ENCODE data around the gene RASGEF1C. TPM values are rescaled to one million over a fixed set of nuclear protein-coding genes. Genes with fewer than 3 reads are reported as not detected.
A peak's percentile ranks its signal among the peaks of the same experiment; 100 is the strongest.

RASGEF1C gene
- total and polyA plus RNA-seq, 10 of the 15 experiments (the other 5 are each of a cell fraction or from before 2014, with no cell fraction given): not detected

GRCh38 chr5:180090769-180091546 is 118.1 kb downstream of the RASGEF1C start:
- SMC1A ChIA-PET (ENCODE audit: uncharacterized antibody, unreplicated experiment): interaction anchor here (0.6 kb wide), 1 partner anchor 84 kb away, joined by 3 read pairs; no protein-coding TSS in a partner anchor
- no peaks in the 10 kb centered on the region for H4K20me1 ChIP-seq (ENCODE audit: control insufficient read depth, insufficient read depth)
- H3K36me3 ChIP-seq (ENCODE audit: control insufficient read depth in 2 of 2, insufficient read depth in 2 of 2, low read length in 1 of 2): no peaks in the 10 kb centered on the region
- H3K9me3 ChIP-seq (replicated peaks; ENCODE audit: control insufficient read depth, insufficient read depth, low read length): no peaks in the 10 kb centered on the region
- H3K4me1 ChIP-seq (ENCODE audit: control insufficient read depth, insufficient read depth, low read length): no peaks in the 10 kb centered on the region
- H3K4me2 ChIP-seq (ENCODE audit: control insufficient read depth, insufficient read depth): peak overlapping the region; percentile 48
- H3K27ac ChIP-seq (ENCODE audit: control insufficient read depth, insufficient read depth): no peak overlapping the region
- ATAC-seq (peak; percentile 53), DNase-seq (ENCODE audit: low read depth, low spot score) (no peak), FAIRE-seq (no peak)
- intact Hi-C loops (cut with micrococcal nuclease; ENCODE audit: unreplicated experiment): loop anchor here (2.0 kb wide), 1 partner anchor 290 kb away; no protein-coding TSS in a partner anchor
- CTCF ChIA-PET: interaction anchor here (0.9 to 1.2 kb wide), 2 partner anchors 166 to 328 kb away, joined by 3 read pairs; no protein-coding TSS in a partner anchor
- TF ChIP-seq ATF7 (IDR thresholded peaks at IDR 0.05; ENCODE audit: low read depth): no peak
- no peak for TF ChIP-seq SMAD5 (IDR thresholded peaks at IDR 0.05; ENCODE audit: low read depth)
- TF ChIP-seq YBX1 (IDR thresholded peaks at IDR 0.05): no peak
- peak in 2 of 3 experiments; percentile 18; a peak in 2 of 6 replicates for TF ChIP-seq CTCF (IDR thresholded peaks at IDR 0.05 in 2 of 3, conservative IDR thresholded peaks at IDR 0.05 in 1 of 3; ENCODE audit: control insufficient read depth in 2 of 3, extremely low read depth in 1 of 3, insufficient read depth in 1 of 3, low read depth in 3 of 3, low read length in 3 of 3)
- no peak for TF ChIP-seq ZBED1 (IDR thresholded peaks at IDR 0.05; ENCODE audit: borderline replicate concordance)
- no peaks in the 10 kb centered on the region for H3K79me2 ChIP-seq (ENCODE audit: control insufficient read depth, insufficient read depth, low read length)
- H2AFZ ChIP-seq (ENCODE audit: control insufficient read depth, low read depth, low read length): no peak overlapping the region
- POLR2A ChIA-PET: no interaction called here
- RAD21 ChIA-PET (ENCODE audit: unreplicated experiment): interaction anchor here (2.6 kb wide), 1 partner anchor 328 kb away, joined by 9 read pairs; no protein-coding TSS in a partner anchor
- H3K4me3 ChIP-seq: no peak overlapping the region
- BruUV-seq (replicated peaks): no TSS peak
- in situ Hi-C loops (cut with MboI): loop anchor here (25.0 kb wide), 1 partner anchor 304 kb away; the partner anchor contains the start of gene LTC4S
- 25% methylated on average over 10 of the region's 17 CpGs for WGBS (ENCODE audit: insufficient coverage, insufficient replicate concordance, low lambda C conversion rate, missing lambda C conversion rate)
- H3K9ac ChIP-seq (ENCODE audit: control insufficient read depth, insufficient read depth, low read length): no peak overlapping the region
- H3K27me3 ChIP-seq (replicated peaks in 1 of 2; ENCODE audit: control insufficient read depth in 2 of 2, insufficient read depth in 2 of 2, low read length in 1 of 2): no peaks in the 10 kb centered on the region; a peak in 1 of 4 replicates

Measured in GM12878 (cell line).